Measurements from ENCODE around the gene NRG2.

The NRG2 gene

DNA sequence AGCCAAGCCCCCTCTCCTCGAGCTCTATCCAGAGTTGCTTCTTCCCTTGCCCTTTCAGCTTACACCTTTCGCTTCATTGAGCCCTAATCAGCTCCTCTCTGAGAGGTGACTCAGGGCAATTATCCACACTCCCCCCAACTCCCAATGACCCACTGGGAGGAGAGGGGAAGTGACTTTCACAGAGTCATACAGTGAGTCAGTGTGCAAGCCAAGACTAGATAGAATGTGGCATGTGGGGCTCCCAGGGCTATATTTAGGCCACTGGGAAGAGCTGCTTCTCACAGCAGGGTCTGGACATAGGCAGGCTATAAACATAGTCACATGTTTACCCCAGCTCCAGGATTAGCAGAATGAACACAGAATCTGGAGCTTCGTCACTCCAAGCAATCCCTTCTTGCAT, 57.4 kb downstream of the NRG2 start:
- no peaks in the 10 kb centered on the region for H3K36me3 ChIP-seq (ENCODE audit: control insufficient read depth in 2 of 2, insufficient read depth in 2 of 2, low read length in 2 of 2)
- H3K4me1 ChIP-seq (ENCODE audit: control insufficient read depth, insufficient read depth, low read length), result peaks cover 3% of the 10 kb centered on the region
- H3K9me3 ChIP-seq (ENCODE audit: control insufficient read depth in 2 of 2, low read length in 2 of 2), result no peaks in the 10 kb centered on the region
- H3K4me3 ChIP-seq (ENCODE audit: low read length in 2 of 2), result no peak overlapping the region
- H3K27me3 ChIP-seq (ENCODE audit: control insufficient read depth in 1 of 2, insufficient read depth in 2 of 2, low read length in 2 of 2), result no peaks in the 10 kb centered on the region
- H3K27ac ChIP-seq (ENCODE audit: low read length), result no peak overlapping the region
- H3K9ac ChIP-seq (ENCODE audit: low read length in 2 of 2), result no peak overlapping the region

DNA sequence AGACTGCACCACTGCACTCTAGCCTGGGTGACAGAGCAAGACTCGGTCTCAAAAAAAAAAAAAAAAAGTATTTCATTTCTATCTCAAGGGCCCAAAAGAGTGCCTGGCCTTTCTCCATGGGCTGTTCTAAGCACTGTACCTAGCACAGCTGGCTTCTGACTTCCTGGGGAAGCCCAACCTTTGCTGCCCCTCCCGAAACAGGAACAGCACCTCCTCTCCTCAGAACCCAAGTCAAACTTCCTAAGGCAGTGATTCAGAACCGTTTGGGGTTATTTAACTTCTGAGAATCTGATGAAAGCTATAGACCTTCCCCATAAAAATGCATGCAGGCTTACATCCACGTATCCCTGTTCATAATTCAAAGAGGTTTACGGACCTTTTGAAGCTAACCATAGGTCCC, 57.8 kb downstream of the NRG2 start:
- H3K36me3 ChIP-seq (ENCODE audit: control insufficient read depth in 2 of 2, insufficient read depth in 2 of 2, low read length in 2 of 2), result no peaks in the 10 kb centered on the region
- H3K9me3 ChIP-seq (ENCODE audit: control insufficient read depth in 2 of 2, low read length in 2 of 2), result no peaks in the 10 kb centered on the region
- H3K9ac ChIP-seq (ENCODE audit: low read length in 2 of 2), result no peak overlapping the region
- H3K27me3 ChIP-seq (ENCODE audit: control insufficient read depth in 1 of 2, insufficient read depth in 2 of 2, low read length in 2 of 2), result no peaks in the 10 kb centered on the region
- no peak overlapping the region for H3K4me3 ChIP-seq (ENCODE audit: low read length in 2 of 2)
- no peak overlapping the region for H3K27ac ChIP-seq (ENCODE audit: low read length)
- H3K4me1 ChIP-seq (ENCODE audit: control insufficient read depth, insufficient read depth, low read length), result peaks cover 3% of the 10 kb centered on the region

DNA sequence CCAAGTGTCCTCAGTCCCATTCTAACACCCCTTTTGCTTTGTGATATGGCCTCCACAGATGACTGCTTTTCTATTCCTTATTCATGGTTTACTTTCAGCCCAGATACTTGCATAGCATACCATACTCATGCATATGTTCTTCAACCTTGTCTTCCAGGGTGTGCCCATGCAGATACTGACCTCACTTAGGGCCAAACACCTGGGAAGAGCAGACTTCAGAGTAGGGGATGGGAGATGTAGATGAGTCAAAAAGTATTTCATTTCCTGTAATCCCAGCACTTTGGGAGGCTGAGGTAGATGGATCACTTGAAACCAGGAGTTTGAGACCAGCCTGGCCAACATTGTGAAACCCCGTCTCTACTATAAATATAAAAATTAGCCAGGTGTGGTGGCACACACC, 58.3 kb downstream of the NRG2 start:
- Histone ChIP-seq H3K27ac (ENCODE audit: low read length) (no peak overlapping the region), H3K9me3 (ENCODE audit: control insufficient read depth in 2 of 2, low read length in 2 of 2) (no peaks in the 10 kb centered on the region), H3K27me3 (ENCODE audit: control insufficient read depth in 1 of 2, insufficient read depth in 2 of 2, low read length in 2 of 2) (no peaks in the 10 kb centered on the region), H3K4me1 (ENCODE audit: control insufficient read depth, insufficient read depth, low read length) (peaks cover 3% of the 10 kb centered on the region), H3K9ac (ENCODE audit: low read length in 2 of 2) (no peak overlapping the region), H3K4me3 (ENCODE audit: low read length in 2 of 2) (no peak overlapping the region), H3K36me3 (ENCODE audit: control insufficient read depth in 2 of 2, insufficient read depth in 2 of 2, low read length in 2 of 2) (no peaks in the 10 kb centered on the region)

DNA sequence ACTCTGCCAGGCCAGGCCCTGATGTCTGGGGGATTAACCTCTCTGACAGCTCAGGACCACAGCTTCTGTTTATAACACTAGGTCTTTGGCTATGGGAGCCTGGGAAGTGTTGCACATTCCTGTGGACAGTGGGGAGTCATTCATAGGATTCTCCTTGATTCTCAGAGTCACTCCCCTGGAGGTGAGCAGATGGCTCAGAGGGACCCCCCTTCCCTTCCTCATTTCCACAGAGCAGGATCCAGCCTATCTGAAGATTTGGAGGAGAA, 60.2 kb downstream of the NRG2 start:
- Histone ChIP-seq H3K9me3 (ENCODE audit: control insufficient read depth in 2 of 2, low read length in 2 of 2) (no peaks in the 10 kb centered on the region), H3K4me1 (ENCODE audit: control insufficient read depth, insufficient read depth, low read length) (peaks cover 3% of the 10 kb centered on the region)

DNA sequence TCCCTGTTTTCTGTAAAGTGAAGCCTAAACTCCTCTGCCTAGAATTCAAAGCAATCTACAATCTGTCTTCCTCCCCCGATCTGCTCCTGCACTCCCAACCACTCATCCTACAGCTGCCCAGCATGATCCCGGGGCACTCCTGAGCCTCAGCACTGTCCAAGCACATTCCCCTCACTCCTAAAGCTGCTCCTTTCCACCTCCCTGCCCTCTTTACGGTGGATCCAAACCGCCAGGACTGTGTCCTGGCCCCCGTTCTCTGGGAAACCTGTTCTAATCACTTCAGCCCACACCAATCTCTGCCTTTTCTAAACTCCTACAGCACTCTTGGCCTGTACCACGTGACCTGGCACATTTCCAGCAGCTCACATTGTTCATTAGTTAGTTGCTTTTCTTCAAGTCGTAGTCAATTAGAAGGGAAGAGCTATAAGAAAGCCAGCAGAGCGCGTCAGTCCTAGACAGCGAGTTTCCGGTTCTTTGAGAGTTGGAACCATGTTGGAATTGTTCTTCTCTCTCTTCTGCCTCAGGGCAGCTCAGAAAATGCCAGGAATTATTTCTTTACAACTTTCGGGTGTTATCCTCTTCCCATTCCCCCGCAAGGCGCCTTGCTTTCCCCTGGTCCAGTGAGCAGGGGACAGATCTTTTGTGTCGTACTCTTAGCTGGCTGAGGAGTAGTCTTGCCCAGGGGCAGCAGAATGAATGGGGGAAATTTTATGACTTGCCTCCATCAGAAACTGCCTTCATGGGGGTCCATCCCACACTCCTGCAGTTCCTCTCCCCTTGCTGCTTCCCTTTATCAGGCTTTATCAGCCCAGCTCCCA, 60.7 kb downstream of the NRG2 start:
- H3K9ac ChIP-seq (ENCODE audit: low read length in 2 of 2), result no peak overlapping the region
- peaks cover 3% of the 10 kb centered on the region for H3K4me1 ChIP-seq (ENCODE audit: control insufficient read depth, insufficient read depth, low read length)
- no peaks in the 10 kb centered on the region for H3K9me3 ChIP-seq (ENCODE audit: control insufficient read depth in 2 of 2, low read length in 2 of 2)
- no peak overlapping the region for H3K27ac ChIP-seq (ENCODE audit: low read length)
- H3K36me3 ChIP-seq (ENCODE audit: control insufficient read depth in 2 of 2, insufficient read depth in 2 of 2, low read length in 2 of 2), result no peaks in the 10 kb centered on the region
- H3K27me3 ChIP-seq (ENCODE audit: control insufficient read depth in 1 of 2, insufficient read depth in 2 of 2, low read length in 2 of 2), result no peaks in the 10 kb centered on the region
- no peak overlapping the region for H3K4me3 ChIP-seq (ENCODE audit: low read length in 2 of 2)

More for the DNA sequence above, 60.2 kb downstream of the NRG2 start:
- H3K27ac ChIP-seq (ENCODE audit: low read length), result no peak overlapping the region
- no peaks in the 10 kb centered on the region for H3K36me3 ChIP-seq (ENCODE audit: control insufficient read depth in 2 of 2, insufficient read depth in 2 of 2, low read length in 2 of 2)
- no peaks in the 10 kb centered on the region for H3K27me3 ChIP-seq (ENCODE audit: control insufficient read depth in 1 of 2, insufficient read depth in 2 of 2, low read length in 2 of 2)
- no peak overlapping the region for H3K9ac ChIP-seq (ENCODE audit: low read length in 2 of 2)
- H3K4me3 ChIP-seq (ENCODE audit: low read length in 2 of 2), result no peak overlapping the region

DNA sequence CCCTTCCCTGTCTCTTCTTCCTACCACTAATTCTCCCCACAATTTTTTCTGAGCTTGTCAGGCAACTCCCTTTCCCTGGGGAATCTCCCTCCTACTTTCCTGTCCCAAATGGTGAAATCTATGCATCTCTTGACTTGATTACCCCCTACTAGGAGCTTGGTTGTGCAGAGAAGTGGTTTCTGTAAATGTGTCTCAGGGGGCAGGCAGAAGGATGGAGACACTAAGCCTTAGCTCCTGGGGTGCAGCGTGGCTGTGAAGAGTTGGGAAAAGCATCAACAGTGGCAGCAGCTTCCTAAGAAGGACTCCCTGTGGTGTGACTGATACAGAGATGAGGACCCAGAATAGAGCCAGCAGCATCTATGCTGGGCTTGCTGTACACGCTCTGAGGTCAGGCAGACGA, 62.3 kb downstream of the NRG2 start:
- no peaks in the 10 kb centered on the region for H3K27me3 ChIP-seq (ENCODE audit: control insufficient read depth in 1 of 2, insufficient read depth in 2 of 2, low read length in 2 of 2)
- H3K4me3 ChIP-seq (ENCODE audit: low read length in 2 of 2), result no peak overlapping the region
- no peaks in the 10 kb centered on the region for H3K36me3 ChIP-seq (ENCODE audit: control insufficient read depth in 2 of 2, insufficient read depth in 2 of 2, low read length in 2 of 2)
- no peak overlapping the region for H3K27ac ChIP-seq (ENCODE audit: low read length)
- peaks cover 3% of the 10 kb centered on the region for H3K4me1 ChIP-seq (ENCODE audit: control insufficient read depth, insufficient read depth, low read length)
- H3K9me3 ChIP-seq (ENCODE audit: control insufficient read depth in 2 of 2, low read length in 2 of 2), result no peaks in the 10 kb centered on the region
- H3K9ac ChIP-seq (ENCODE audit: low read length in 2 of 2), result no peak overlapping the region

DNA sequence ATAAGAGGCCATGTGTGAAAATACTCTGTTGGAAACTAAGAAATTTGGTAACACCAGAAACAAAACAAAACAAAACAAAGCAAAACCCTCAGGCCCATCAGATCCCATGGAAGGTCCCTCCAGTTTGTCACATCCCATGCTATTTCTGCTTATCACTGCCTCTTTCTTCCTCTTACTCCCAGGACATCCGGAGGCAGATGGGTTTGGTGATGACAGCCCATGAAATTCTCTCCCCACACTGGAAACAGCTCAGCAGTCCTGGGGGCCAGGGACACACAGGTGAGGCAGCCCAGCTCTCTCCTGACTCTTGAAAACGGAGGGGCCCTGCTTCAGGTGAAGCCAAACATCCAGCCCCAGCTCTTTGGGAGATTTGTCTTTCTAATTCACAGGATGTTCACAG, 63.2 kb downstream of the NRG2 start:
- H3K4me3 ChIP-seq (ENCODE audit: low read length in 2 of 2), result no peak overlapping the region
- H3K36me3 ChIP-seq (ENCODE audit: control insufficient read depth in 2 of 2, insufficient read depth in 2 of 2, low read length in 2 of 2), result no peaks in the 10 kb centered on the region
- H3K27me3 ChIP-seq (ENCODE audit: control insufficient read depth in 1 of 2, insufficient read depth in 2 of 2, low read length in 2 of 2), result no peaks in the 10 kb centered on the region
- H3K4me1 ChIP-seq (ENCODE audit: control insufficient read depth, insufficient read depth, low read length), result peaks cover 3% of the 10 kb centered on the region
- no peak overlapping the region for H3K27ac ChIP-seq (ENCODE audit: low read length)
- no peaks in the 10 kb centered on the region for H3K9me3 ChIP-seq (ENCODE audit: control insufficient read depth in 2 of 2, low read length in 2 of 2)
- H3K9ac ChIP-seq (ENCODE audit: low read length in 2 of 2), result no peak overlapping the region

DNA sequence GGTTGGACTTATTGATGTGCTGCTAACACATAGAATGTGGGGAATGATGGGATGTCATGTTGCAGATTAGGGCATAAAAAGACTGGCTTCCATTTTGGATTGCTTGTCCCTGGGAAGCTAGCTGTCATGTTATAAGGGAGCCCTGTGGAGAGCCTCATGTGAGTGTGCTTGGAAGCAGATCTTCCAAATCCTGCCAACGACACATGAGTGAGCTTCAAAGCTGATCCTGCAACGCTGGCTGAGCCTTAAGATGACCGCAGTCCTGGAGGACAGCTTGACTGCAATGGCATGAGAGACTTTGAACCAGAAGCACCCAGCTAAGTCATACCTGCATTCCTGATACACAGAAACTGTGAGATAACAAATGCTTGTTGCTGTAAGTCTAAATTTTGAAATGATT, 63.6 kb downstream of the NRG2 start:
- no peaks in the 10 kb centered on the region for H3K36me3 ChIP-seq (ENCODE audit: control insufficient read depth in 2 of 2, insufficient read depth in 2 of 2, low read length in 2 of 2)
- no peak overlapping the region for H3K27ac ChIP-seq (ENCODE audit: low read length)
- H3K27me3 ChIP-seq (ENCODE audit: control insufficient read depth in 1 of 2, insufficient read depth in 2 of 2, low read length in 2 of 2), result no peaks in the 10 kb centered on the region
- H3K9ac ChIP-seq (ENCODE audit: low read length in 2 of 2), result no peak overlapping the region
- peaks cover 3% of the 10 kb centered on the region for H3K4me1 ChIP-seq (ENCODE audit: control insufficient read depth, insufficient read depth, low read length)
- no peak overlapping the region for H3K4me3 ChIP-seq (ENCODE audit: low read length in 2 of 2)
- H3K9me3 ChIP-seq (ENCODE audit: control insufficient read depth in 2 of 2, low read length in 2 of 2), result no peaks in the 10 kb centered on the region

DNA sequence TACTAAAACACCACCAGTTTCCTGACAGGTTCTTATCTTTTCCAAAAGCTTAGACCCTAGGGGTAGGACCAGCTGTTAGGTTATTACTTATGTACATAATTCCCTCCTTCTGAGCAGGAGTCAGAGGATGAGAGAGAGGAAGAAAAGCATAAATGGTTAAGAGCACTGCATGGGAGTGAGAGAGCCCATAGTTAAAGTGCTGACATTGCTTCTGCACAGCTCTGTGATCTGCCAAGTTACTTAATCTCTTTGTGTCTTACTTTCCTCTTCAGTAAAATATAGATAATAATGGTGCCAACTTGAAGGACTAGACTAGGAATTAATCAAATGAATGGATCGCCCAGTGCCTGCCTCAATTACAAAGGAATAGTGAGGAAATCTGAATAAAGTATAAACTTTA, 66.4 kb downstream of the NRG2 start:
- Histone ChIP-seq H3K4me1 (ENCODE audit: control insufficient read depth, insufficient read depth, low read length) (no peaks in the 10 kb centered on the region), H3K36me3 (ENCODE audit: control insufficient read depth in 2 of 2, insufficient read depth in 2 of 2, low read length in 2 of 2) (no peaks in the 10 kb centered on the region), H3K9ac (ENCODE audit: low read length in 2 of 2) (no peak overlapping the region), H3K27ac (ENCODE audit: low read length) (no peak overlapping the region), H3K27me3 (ENCODE audit: control insufficient read depth in 1 of 2, insufficient read depth in 2 of 2, low read length in 2 of 2) (no peaks in the 10 kb centered on the region), H3K4me3 (ENCODE audit: low read length in 2 of 2) (no peak overlapping the region), H3K9me3 (ENCODE audit: control insufficient read depth in 2 of 2, low read length in 2 of 2) (no peaks in the 10 kb centered on the region)

DNA sequence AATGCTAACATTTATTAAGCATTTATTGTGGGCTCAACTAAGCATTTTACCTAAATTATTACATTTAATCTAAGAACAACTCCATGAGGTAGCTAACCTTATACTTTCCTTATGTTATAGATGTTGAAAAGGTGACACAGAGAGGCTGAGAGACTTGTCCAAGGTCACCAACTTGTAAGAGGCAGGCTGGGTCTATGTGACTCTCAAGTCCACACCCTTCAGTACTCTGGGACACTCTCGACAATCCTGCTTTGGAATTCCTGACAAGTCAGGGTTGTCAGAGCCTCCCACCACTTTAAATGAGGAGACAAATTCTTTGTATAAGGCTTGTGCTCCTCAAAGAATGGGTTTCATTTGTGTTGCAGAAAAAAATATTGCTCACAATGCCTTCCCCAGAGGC, 67.2 kb downstream of the NRG2 start:
- no peaks in the 10 kb centered on the region for H3K27me3 ChIP-seq (ENCODE audit: control insufficient read depth in 1 of 2, insufficient read depth in 2 of 2, low read length in 2 of 2)
- H3K9me3 ChIP-seq (ENCODE audit: control insufficient read depth in 2 of 2, low read length in 2 of 2), result no peaks in the 10 kb centered on the region
- no peak overlapping the region for H3K27ac ChIP-seq (ENCODE audit: low read length)
- H3K9ac ChIP-seq (ENCODE audit: low read length in 2 of 2), result no peak overlapping the region
- H3K4me3 ChIP-seq (ENCODE audit: low read length in 2 of 2), result no peak overlapping the region
- H3K4me1 ChIP-seq (ENCODE audit: control insufficient read depth, insufficient read depth, low read length), result no peaks in the 10 kb centered on the region
- H3K36me3 ChIP-seq (ENCODE audit: control insufficient read depth in 2 of 2, insufficient read depth in 2 of 2, low read length in 2 of 2), result no peaks in the 10 kb centered on the region

DNA sequence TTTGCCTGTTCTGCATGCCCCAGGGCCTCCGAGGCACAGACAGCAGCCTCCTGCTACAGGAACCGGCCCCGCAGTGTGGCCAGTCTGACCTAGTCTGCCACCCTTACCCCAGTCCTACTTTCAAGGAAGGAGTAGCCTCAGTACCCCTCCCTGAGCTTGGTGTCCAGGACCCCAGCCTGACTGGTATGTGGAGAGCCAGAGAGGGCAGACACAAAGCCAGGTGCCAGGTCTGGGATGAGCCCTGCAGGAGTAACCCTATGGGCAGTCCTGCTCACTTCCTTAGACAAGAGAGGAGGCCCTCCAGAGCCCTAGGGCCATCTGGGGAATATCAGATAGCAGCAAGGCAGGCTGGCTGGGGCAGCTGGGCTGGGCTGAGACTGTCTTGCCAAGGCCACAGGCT, 67.8 kb downstream of the NRG2 start:
- Histone ChIP-seq H3K27ac (ENCODE audit: low read length) (no peak overlapping the region), H3K36me3 (ENCODE audit: control insufficient read depth in 2 of 2, insufficient read depth in 2 of 2, low read length in 2 of 2) (no peaks in the 10 kb centered on the region), H3K27me3 (ENCODE audit: control insufficient read depth in 1 of 2, insufficient read depth in 2 of 2, low read length in 2 of 2) (no peaks in the 10 kb centered on the region), H3K9ac (ENCODE audit: low read length in 2 of 2) (no peak overlapping the region), H3K9me3 (ENCODE audit: control insufficient read depth in 2 of 2, low read length in 2 of 2) (no peaks in the 10 kb centered on the region), H3K4me1 (ENCODE audit: control insufficient read depth, insufficient read depth, low read length) (no peaks in the 10 kb centered on the region), H3K4me3 (ENCODE audit: low read length in 2 of 2) (no peak overlapping the region)
